Measurements from ENCODE around the gene CARD16.
"Not testable (repeated sequence)": the region's sequence is repeated elsewhere in the genome, so short reads cannot be mapped to it uniquely, and the experiment has no call there.

CARD16 gene

GRCh38 chr11:105049481-105049880 lies 4.3 kb upstream of the CARD16 start:
- no peak for DNase-seq (ENCODE audit: low read depth in 2 of 2)

DNA sequence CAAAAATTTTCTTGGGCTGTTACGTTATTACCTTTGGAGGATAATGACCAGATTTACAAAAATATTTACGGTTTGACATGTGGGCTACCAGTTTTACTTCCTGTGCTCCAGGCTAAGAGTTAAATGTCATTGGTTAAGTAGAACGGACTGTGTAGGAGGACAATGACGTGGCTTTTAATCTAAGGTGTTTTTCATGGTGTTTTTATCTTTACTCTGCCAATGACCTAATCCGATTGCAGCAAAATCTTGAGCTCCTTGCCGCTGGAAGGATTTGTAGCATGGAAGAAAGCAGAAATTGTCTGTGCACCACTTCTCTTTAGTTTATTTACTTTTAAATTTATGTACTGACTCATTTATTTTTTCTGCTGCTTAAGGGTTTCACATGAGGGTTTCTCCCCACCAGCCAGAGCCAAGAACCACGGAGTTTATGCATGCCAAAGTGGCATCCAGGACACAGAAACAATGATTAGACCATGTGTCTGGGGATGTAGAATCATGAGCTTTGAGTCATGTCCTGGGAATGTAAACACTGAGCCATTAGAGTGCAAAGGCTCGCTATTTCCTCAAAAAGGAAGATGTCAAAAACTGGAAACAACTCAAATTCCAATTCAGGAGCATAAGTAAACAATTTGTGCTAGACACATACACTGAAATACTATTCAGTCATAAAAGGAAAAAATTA lies 1.9 kb upstream of the CARD16 start:
- peak; percentile 98 for DNase-seq (ENCODE audit: low read depth in 2 of 2)

- DNase-seq (ENCODE audit: low read depth in 2 of 2): no peak
Observed at GRCh38 chr11:105045676-105046296, 651 bp upstream of the CARD16 start.

GRCh38 chr11:105042178-105042577 lies 3.0 kb downstream of the CARD16 start:
- no peak for DNase-seq (ENCODE audit: low read depth in 2 of 2)

GRCh38 chr11:105040703-105041102 lies 4.4 kb downstream of the CARD16 start:
- no peak for DNase-seq (ENCODE audit: low read depth in 2 of 2)

GRCh38 chr11:105034813-105035620 lies 10.1 kb downstream of the CARD16 start, which contains the start of gene CASP1:
Gene CASP1, minus strand, starts transcription at chr11:105035144. Its CDS starts 31 bp downstream, at chr11:105035113.
- DNase-seq (ENCODE audit: low read depth in 2 of 2): peak; percentile 67 to 69

DNA sequence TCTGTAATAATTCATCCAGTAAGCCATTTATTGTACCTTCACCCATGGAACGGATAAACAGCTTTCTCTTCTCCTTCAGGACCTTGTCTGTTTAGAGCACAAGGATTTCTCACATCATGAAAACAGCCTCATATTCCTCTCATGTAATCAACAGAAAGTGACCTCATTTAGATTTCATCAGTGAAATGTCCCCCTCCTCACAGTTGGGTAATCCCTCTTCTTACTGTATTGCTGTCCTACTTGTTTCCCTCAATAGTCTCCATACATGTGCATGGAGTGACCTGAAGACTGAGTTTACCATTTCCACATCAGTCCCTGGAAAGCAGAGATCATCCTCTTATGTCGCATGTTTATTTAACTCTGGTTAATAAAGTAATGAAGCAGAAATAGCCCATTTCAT lies 10.7 kb downstream of the CARD16 start:
- not testable (repeated sequence) for DNase-seq (ENCODE audit: low read depth in 2 of 2)

GRCh38 chr11:105033781-105034180 lies 11.4 kb downstream of the CARD16 start:
- no peak for DNase-seq (ENCODE audit: low read depth in 2 of 2)

DNA sequence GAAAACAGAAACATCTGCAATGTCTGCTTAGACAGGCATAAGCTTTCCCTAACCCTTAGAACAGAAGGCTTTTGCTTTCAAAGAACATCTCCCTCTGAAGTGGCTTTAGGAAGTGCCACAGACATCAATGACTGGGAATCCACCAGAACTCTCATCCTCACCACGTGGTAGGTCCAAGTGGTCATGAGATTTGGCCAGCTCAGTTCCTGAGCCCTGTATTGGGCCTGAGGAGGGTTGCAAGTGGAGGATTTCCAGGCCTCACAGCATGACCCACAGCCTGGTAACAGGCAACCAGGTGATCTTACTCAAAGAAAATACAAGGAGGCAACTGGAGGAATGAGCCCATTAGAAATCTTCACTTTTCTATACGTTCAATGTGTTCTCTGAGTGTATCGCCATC lies 11.8 kb downstream of the CARD16 start:
- no peak for DNase-seq (ENCODE audit: low read depth in 2 of 2)

DNA sequence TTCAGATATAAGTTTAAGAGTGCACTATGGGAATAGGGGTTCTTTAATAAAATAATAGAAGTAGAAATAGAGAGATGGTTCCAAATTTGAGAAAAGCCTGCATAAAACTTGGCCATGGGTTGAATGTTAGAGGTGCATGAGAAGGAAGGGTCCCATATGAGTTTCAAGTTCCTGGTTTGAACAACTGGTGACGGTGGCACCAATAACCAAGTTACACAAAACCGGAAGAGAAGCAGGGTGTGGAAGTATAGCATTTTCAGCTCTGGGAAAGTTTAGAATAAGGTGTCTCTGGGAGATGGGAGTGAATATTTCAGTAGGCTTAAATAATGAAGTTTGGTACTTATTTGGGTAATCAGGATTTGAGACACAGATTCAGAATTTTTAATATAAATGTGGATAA lies 12.6 kb downstream of the CARD16 start:
- DNase-seq (ENCODE audit: low read depth in 2 of 2): no peak

GRCh38 chr11:105027678-105028077 lies 17.5 kb downstream of the CARD16 start:
- DNase-seq (ENCODE audit: low read depth in 2 of 2): no peak

GRCh38 chr11:105024394-105024793 lies 20.7 kb downstream of the CARD16 start:
- DNase-seq (ENCODE audit: low read depth in 2 of 2): no peak

GRCh38 chr11:105023003-105023402 lies 22.1 kb downstream of the CARD16 start, which contains the start of gene CASP5:
Gene CASP5, minus strand, starts transcription at chr11:105023168. Its CDS starts 32 bp downstream, at chr11:105023136.
- no peak for DNase-seq (ENCODE audit: low read depth in 2 of 2)

- DNase-seq (ENCODE audit: low read depth in 2 of 2): no peak
Observed at GRCh38 chr11:105022527-105022926, 22.6 kb downstream of the CARD16 start.

DNA sequence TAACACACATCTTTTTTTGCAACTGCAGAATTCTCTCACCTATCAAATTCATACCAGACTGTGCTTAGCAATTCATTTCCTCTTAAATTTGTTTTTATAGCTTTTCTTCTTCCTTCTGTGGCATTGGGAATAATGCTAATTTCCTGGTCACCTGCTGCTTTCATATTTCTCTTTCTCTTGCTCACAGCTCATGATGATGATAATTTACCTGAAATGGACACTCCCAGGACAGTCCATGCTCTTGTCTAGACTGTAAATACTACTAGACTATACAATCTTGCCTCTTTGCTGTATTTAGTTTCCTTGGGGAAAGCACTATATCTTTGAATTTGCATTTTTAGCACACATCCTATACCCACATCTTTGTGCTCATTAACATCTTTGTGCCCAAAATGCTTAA lies 37.7 kb downstream of the CARD16 start:
- no peak for DNase-seq (ENCODE audit: low read depth in 2 of 2)

DNA sequence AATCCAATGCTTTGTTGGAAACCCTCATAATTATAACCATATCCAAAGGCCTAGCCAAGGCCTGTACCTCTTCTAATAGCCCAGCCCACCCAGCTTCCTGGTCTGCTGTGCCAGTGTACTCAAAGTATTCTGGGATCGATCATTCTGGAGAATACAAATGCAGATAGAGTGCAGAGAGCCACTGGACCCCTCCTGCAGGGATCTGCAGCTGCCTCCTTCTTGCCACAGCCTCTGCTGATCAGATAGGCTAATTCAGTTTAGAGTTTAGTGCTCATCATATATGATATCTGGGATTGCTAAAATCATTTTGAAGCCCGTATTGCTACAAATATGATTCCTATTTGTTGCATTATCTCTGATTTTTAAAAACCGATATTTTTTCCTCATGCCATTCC lies 39.7 kb downstream of the CARD16 start:
- DNase-seq (ENCODE audit: low read depth in 2 of 2): no peak

DNA sequence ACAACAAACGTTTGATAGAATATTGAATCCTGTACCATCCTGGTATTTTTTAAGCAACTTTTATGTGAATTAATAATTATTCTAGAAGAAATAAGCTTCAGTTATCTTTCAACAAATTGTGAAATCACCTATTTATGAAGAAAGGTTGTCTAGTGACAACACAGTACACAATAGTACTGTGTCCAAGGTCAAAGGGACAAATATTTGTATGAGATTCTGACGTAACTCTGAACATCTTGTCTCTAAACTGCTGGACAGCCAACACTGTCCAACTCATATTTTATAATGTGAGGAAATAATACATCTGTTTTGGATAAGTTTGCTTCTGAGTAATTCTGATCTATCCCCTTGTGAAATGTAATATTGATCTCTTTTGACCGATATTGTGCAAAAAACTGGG lies 41.1 kb downstream of the CARD16 start:
- no peak for DNase-seq (ENCODE audit: low read depth in 2 of 2)

- no peak for DNase-seq (ENCODE audit: low read depth in 2 of 2)
Observed at GRCh38 chr11:105003151-105003550, 42.0 kb downstream of the CARD16 start.

DNA sequence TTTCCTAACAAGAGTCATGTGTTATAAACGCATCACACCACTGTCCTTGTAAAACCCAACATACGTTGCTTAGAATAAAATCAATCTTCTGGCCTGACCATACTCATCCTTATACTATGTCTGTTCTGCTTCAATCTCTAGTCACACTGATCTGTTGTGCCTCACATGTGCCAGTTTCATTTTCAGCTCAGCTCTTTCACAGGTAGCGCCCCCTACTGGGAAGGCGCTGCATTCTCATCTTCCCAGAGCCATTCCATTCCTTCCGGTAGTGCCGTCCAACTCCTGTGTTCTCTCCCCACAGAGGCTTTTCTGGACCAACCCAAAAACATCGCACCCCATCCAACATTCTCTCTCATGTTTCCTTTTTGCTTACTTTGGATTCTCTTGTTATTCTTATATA lies 44.3 kb downstream of the CARD16 start:
- no peak for DNase-seq (ENCODE audit: low read depth in 2 of 2)

DNA sequence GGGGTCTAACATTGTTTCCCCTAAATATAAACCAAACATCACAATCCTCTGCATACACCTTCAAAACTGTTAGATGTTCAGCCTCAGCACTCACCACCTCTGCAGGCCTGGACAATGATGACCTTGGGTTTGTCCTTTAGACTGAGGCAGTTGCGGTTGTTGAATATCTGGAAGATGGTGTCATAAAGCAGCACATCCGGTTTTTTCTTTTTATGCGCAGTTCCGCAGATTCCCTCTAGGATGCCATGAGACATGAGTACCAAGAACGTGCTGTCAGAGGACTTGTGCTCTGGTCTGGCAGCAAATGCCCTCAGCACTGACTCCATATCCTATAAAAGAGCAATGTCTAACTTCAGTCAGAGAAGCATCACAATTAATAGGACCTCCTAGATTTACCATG lies 45.0 kb downstream of the CARD16 start:
- DNase-seq (ENCODE audit: low read depth in 2 of 2): no peak

- no peak for DNase-seq (ENCODE audit: low read depth in 2 of 2)
Observed at GRCh38 chr11:104999721-105000120, 45.4 kb downstream of the CARD16 start.

- DNase-seq (ENCODE audit: low read depth in 2 of 2): no peak
Observed at GRCh38 chr11:104997288-104997687, 47.8 kb downstream of the CARD16 start.

- no peak for DNase-seq (ENCODE audit: low read depth in 2 of 2)
Observed at GRCh38 chr11:104995001-104995408, 50.1 kb downstream of the CARD16 start.
